WERI-Rb-1 (cell line): Measurements from ENCODE around the gene LDB3.

Experiments used
- DNase-seq: peaks from one replicate; pipeline ENCODE4 v3.0.0-alpha.2; 2020
- H3K27ac ChIP-seq: fragments of 250-450 bp; sonication (Bioruptor Pico); 2 replicates; pipeline ENCODE4 v1.5.1; 2020; ENCODE audit warnings: mild to moderate bottlenecking, moderate library complexity
- H3K27me3 ChIP-seq: fragments of 250-450 bp; sonication (Bioruptor Pico); 2 replicates; pipeline ENCODE4 v1.5.1; 2021; ENCODE audit warnings: mild to moderate bottlenecking, low read depth, moderate library complexity; ENCODE audit not compliant: insufficient read depth, severe bottlenecking
- H3K36me3 ChIP-seq: fragments of 250-450 bp; sonication (Bioruptor Pico); 2 replicates; pipeline ENCODE4 v1.5.1; 2020; ENCODE audit warnings: mild to moderate bottlenecking, moderate library complexity
- H3K4me3 ChIP-seq: 2 replicates; pipeline ENCODE4 v1.5.1; 2011; ENCODE audit warnings: low read depth, mild to moderate bottlenecking, control low read depth, low read length
- H3K9me3 ChIP-seq: fragments of 250-450 bp; sonication (Bioruptor Pico); 2 replicates; pipeline ENCODE4 v1.5.1; 2021; ENCODE audit warnings: mild to moderate bottlenecking, moderate library complexity; ENCODE audit not compliant: severe bottlenecking
- TF ChIP-seq, protein P1 (sequence below): IDR thresholded peaks from 2 replicates; pipeline ENCODE4 v1.5.1; 2011; ENCODE audit warnings: low read depth, mild to moderate bottlenecking, control low read depth, inconsistent platforms, low read length

Gene LDB3

DNA sequence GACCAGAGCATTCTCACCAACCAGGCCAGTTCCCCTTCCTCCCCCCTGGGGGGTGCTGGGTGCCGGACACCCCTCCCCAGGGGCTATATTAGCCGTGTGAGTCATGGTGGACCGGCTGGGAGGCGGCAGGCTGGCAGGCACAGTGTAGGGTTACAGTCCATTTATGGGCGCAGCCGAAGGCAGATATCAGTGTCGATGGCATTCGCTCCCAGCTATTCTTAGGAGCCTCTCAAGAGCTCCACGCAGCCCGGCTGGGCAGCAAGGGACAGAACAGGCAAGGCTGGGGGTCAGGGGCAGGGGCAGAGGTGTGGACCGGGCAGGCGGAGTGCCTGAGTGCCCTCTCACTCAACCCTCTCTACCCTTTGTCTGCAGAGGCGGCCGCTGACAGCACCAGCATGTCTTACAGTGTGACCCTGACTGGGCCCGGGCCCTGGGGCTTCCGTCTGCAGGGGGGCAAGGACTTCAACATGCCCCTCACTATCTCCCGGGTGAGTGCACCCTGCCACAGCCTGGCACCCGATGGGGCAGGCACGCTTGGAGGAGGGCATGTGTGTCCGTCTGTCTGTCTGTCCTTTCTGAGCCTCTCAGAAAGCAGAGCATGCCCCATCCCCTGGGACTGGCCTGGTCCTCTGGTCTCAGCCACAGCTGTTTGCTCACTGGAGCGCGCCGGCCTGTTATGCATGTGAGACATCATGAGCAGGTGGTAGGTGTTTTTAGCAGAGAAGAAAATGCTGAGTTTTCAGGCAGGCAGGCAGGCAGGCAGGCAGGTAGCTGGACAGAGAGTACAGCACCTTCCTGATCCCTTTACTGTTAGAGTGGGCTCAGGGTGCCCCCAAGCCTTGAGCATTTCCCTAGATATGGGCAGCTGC is at the start of gene LDB3:
Gene LDB3, plus strand, starts transcription at position 215 of the 869 bp plus-strand sequence. Its CDS starts 181 bp downstream, at position 396.
- DNase-seq, result peak; percentile 67
- Histone ChIP-seq H3K9me3 (no peaks in the 10 kb centered on the region), H3K27me3 (no peaks in the 10 kb centered on the region), H3K27ac (no peak within 1 kb of the TSS), H3K36me3 (no peaks in the 10 kb centered on the region), H3K4me3 (no peak within 1 kb of the TSS)
- TF ChIP-seq, protein P1, sequence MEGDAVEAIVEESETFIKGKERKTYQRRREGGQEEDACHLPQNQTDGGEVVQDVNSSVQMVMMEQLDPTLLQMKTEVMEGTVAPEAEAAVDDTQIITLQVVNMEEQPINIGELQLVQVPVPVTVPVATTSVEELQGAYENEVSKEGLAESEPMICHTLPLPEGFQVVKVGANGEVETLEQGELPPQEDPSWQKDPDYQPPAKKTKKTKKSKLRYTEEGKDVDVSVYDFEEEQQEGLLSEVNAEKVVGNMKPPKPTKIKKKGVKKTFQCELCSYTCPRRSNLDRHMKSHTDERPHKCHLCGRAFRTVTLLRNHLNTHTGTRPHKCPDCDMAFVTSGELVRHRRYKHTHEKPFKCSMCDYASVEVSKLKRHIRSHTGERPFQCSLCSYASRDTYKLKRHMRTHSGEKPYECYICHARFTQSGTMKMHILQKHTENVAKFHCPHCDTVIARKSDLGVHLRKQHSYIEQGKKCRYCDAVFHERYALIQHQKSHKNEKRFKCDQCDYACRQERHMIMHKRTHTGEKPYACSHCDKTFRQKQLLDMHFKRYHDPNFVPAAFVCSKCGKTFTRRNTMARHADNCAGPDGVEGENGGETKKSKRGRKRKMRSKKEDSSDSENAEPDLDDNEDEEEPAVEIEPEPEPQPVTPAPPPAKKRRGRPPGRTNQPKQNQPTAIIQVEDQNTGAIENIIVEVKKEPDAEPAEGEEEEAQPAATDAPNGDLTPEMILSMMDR, result no peak

DNA sequence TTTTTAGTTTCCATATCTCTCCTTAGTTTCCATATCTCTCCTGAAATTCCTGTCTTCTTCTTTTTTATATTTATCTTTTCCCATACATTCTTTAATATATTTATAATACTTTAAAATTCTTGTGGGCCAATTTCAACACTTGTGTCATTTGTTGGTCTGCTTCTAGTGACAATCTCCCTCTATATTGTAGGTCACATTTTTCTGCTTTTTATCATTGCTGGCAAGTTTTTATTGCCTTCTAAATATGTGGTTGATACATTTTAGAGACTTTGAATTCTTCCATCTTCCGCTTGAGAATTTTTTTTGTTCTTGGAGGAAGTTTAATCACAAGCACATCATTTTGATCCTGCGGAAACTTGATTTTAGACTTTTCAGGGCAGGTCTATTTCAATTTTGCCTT is 40.0 kb upstream of the LDB3 start:
- DNase-seq, result no peak
- no peaks in the 10 kb centered on the region for H3K27me3 ChIP-seq
- TF ChIP-seq, protein P1, result no peak
- H3K9me3 ChIP-seq, result no peaks in the 10 kb centered on the region
- H3K36me3 ChIP-seq, result no peaks in the 10 kb centered on the region
- no peak overlapping the region for H3K27ac ChIP-seq
- no peak overlapping the region for H3K4me3 ChIP-seq

DNA sequence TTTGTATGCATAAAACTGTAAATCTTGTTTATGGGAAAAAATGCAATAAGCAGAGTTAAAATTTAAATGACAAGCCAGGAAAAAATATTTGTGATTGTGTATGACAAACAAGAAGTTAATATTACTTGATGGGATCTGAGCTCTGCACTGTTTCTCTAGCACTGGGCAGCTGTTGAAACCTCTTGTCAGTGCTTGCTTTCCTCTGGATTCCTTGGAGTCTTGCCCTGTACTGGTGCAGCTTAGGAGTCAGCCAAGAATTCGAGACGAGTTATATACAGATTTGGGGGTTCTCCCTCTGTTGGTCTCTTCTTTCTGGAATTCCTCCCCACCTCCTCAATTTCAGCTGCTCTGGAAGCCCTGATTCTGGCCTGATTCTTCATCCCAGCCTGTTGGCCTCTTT is 38.2 kb upstream of the LDB3 start:
- H3K36me3 ChIP-seq, result no peaks in the 10 kb centered on the region
- H3K27me3 ChIP-seq, result no peaks in the 10 kb centered on the region
- DNase-seq, result no peak
- H3K4me3 ChIP-seq, result no peak overlapping the region
- no peaks in the 10 kb centered on the region for H3K9me3 ChIP-seq
- H3K27ac ChIP-seq, result no peak overlapping the region
- TF ChIP-seq, protein P1, result no peak

GRCh38 chr10:86632009-86632800 is 36.1 kb upstream of the LDB3 start:
- Histone ChIP-seq H3K4me3 (no peak overlapping the region), H3K27me3 (no peaks in the 10 kb centered on the region), H3K36me3 (no peaks in the 10 kb centered on the region), H3K27ac (no peak overlapping the region), H3K9me3 (no peaks in the 10 kb centered on the region)
- DNase-seq, result no peak
- TF ChIP-seq, protein P1, result no peak

GRCh38 chr10:86632951-86633350 is 35.4 kb upstream of the LDB3 start:
- H3K36me3 ChIP-seq, result no peaks in the 10 kb centered on the region
- H3K27me3 ChIP-seq, result no peaks in the 10 kb centered on the region
- no peak for DNase-seq
- no peak overlapping the region for H3K4me3 ChIP-seq
- TF ChIP-seq, protein P1, result no peak
- H3K9me3 ChIP-seq, result no peaks in the 10 kb centered on the region
- no peak overlapping the region for H3K27ac ChIP-seq
